Measurements from ENCODE around the gene HSDL2.

The HSDL2 gene

GRCh38 chr9:112446526-112446925, 66.6 kb downstream of the HSDL2 start:
- no peak for DNase-seq (ENCODE audit: low spot score)

GRCh38 chr9:112447283-112447761, 67.4 kb downstream of the HSDL2 start:
- no peak for DNase-seq (ENCODE audit: low spot score)

GRCh38 chr9:112462855-112463254, 82.9 kb downstream of the HSDL2 start:
- DNase-seq (ENCODE audit: low spot score), result no peak

- no peak for DNase-seq (ENCODE audit: low spot score)
Observed at GRCh38 chr9:112465352-112465751, 85.4 kb downstream of the HSDL2 start.

GRCh38 chr9:112472996-112473395, 93.1 kb downstream of the HSDL2 start:
- DNase-seq (ENCODE audit: low spot score), result no peak

- no peak for DNase-seq (ENCODE audit: low spot score)
Observed at GRCh38 chr9:112473986-112474385, 94.1 kb downstream of the HSDL2 start.

GRCh38 chr9:112475318-112475717, 95.4 kb downstream of the HSDL2 start:
- no peak for DNase-seq (ENCODE audit: low spot score)

- no peak for DNase-seq (ENCODE audit: low spot score)
Observed at GRCh38 chr9:112477330-112477729, 97.4 kb downstream of the HSDL2 start.

- no peak for DNase-seq (ENCODE audit: low spot score)
Observed at GRCh38 chr9:112479221-112479620, 99.3 kb downstream of the HSDL2 start.

GRCh38 chr9:112484607-112485006, 104.7 kb downstream of the HSDL2 start:
- DNase-seq (ENCODE audit: low spot score), result no peak

- DNase-seq (ENCODE audit: low spot score), result no peak
Observed at GRCh38 chr9:112485574-112485973, 105.7 kb downstream of the HSDL2 start.

- peak; percentile 55 for DNase-seq (ENCODE audit: low spot score)
Observed at GRCh38 chr9:112486221-112487007, 106.5 kb downstream of the HSDL2 start, which contains the start of gene KIAA1958. Gene KIAA1958, plus strand, starts transcription at chr9:112486827. Its CDS starts 87,254 bp downstream, at chr9:112574081.

- peak; percentile 50 for DNase-seq (ENCODE audit: low spot score)
Observed at GRCh38 chr9:112487008-112487798, 107.3 kb downstream of the HSDL2 start.

- DNase-seq (ENCODE audit: low spot score), result no peak
Observed at GRCh38 chr9:112487799-112488340, 108.0 kb downstream of the HSDL2 start.

- DNase-seq (ENCODE audit: low spot score), result peak; percentile 44
Observed at GRCh38 chr9:112489039-112489546, 109.2 kb downstream of the HSDL2 start.

GRCh38 chr9:112489876-112490666, 110.2 kb downstream of the HSDL2 start:
- DNase-seq (ENCODE audit: low spot score), result no peak

GRCh38 chr9:112493393-112494137, 113.7 kb downstream of the HSDL2 start:
- DNase-seq (ENCODE audit: low spot score), result no peak

- DNase-seq (ENCODE audit: low spot score), result no peak
Observed at GRCh38 chr9:112494153-112494552, 114.2 kb downstream of the HSDL2 start.

GRCh38 chr9:112495614-112496013, 115.7 kb downstream of the HSDL2 start:
- DNase-seq (ENCODE audit: low spot score), result no peak

- no peak for DNase-seq (ENCODE audit: low spot score)
Observed at GRCh38 chr9:112496074-112496722, 116.3 kb downstream of the HSDL2 start.
